Smooth muscle cell of bladder (primary cell): ENCODE data around the gene AQP4. TPM values are rescaled to one million over a fixed set of nuclear protein-coding genes. Genes with fewer than 3 reads are reported as not detected.

Experiments
- total RNA-seq: library from RNA; depleted of rRNA; stranded (reverse); fragments of >200 nt; gene quantifications from 2 replicates; pipeline ENCODE4 v1.2.3, GENCODE V29; 2014

AQP4 gene
- not detected in 2 replicates for total RNA-seq

GRCh38 chr18:26865557-26865956, at the start of gene AQP4:
Gene AQP4 (minus strand): TSS chr18:26865707. CDS start chr18:26865689, 18 bp downstream.

